GM18519 (cell line): ENCODE data around the gene SLC9A3.
A peak's percentile ranks its signal among the peaks of the same experiment; 100 is the strongest.

Experiments used
- ATAC-seq: cut with Tn5 transposase; IDR thresholded peaks from one replicate; pipeline ENCODE4 v1.9.1; 2021; ENCODE audit warnings: mild to moderate bottlenecking, moderate library complexity; ENCODE audit not compliant: unreplicated experiment, low FRiP score

Gene SLC9A3

GRCh38 chr5:434443-435146 is 89.7 kb downstream of the SLC9A3 start:
- ATAC-seq, result no peak

- no peak for ATAC-seq
Observed at GRCh38 chr5:433836-434235, 90.4 kb downstream of the SLC9A3 start.

- ATAC-seq, result no peak
Observed at GRCh38 chr5:432928-433791, 91.1 kb downstream of the SLC9A3 start.

- ATAC-seq, result no peak
Observed at GRCh38 chr5:432201-432927, 91.9 kb downstream of the SLC9A3 start.

GRCh38 chr5:431711-432050 is 92.6 kb downstream of the SLC9A3 start:
- no peak for ATAC-seq

GRCh38 chr5:431001-431710 is 93.1 kb downstream of the SLC9A3 start:
- ATAC-seq, result peak; percentile 42

- ATAC-seq, result no peak
Observed at GRCh38 chr5:430214-430925, 93.9 kb downstream of the SLC9A3 start.

GRCh38 chr5:429453-430188 is 94.6 kb downstream of the SLC9A3 start:
- no peak for ATAC-seq

- ATAC-seq, result no peak
Observed at GRCh38 chr5:428754-429452, 95.3 kb downstream of the SLC9A3 start.

- no peak for ATAC-seq
Observed at GRCh38 chr5:428219-428618, 96.0 kb downstream of the SLC9A3 start.

GRCh38 chr5:427415-428087 is 96.7 kb downstream of the SLC9A3 start:
- ATAC-seq, result no peak

- no peak for ATAC-seq
Observed at GRCh38 chr5:426392-426976, 97.8 kb downstream of the SLC9A3 start.

GRCh38 chr5:425714-426113 is 98.5 kb downstream of the SLC9A3 start:
- no peak for ATAC-seq

- ATAC-seq, result peak; percentile 75
Observed at GRCh38 chr5:424301-425110, 99.7 kb downstream of the SLC9A3 start.

- no peak for ATAC-seq
Observed at GRCh38 chr5:423626-424261, 100.5 kb downstream of the SLC9A3 start.

- ATAC-seq, result no peak
Observed at GRCh38 chr5:423233-423565, 101.0 kb downstream of the SLC9A3 start.
